Glutamatergic neuron (in vitro differentiated cells): ENCODE data around the gene ZSWIM4. TPM values are rescaled to one million over a fixed set of nuclear protein-coding genes. Genes with fewer than 3 reads are reported as not detected.

Experiments
- DNase-seq: peaks from one replicate; pipeline ENCODE4 v3.0.0; 2022
- H3K27ac Mint-ChIP-seq: one replicate; pipeline ENCODE4 v1.8.0; 2020; ENCODE audit warnings: mild to moderate bottlenecking, mixed read lengths, inconsistent platforms; ENCODE audit not compliant: unreplicated experiment
- H3K27me3 Mint-ChIP-seq: one replicate; pipeline ENCODE4 v1.8.0; 2020; ENCODE audit warnings: mild to moderate bottlenecking, moderate library complexity, mixed read lengths, inconsistent platforms; ENCODE audit not compliant: unreplicated experiment
- H3K36me3 Mint-ChIP-seq: one replicate; pipeline ENCODE4 v1.8.0; 2020; ENCODE audit warnings: mild to moderate bottlenecking, mixed read lengths, inconsistent platforms; ENCODE audit not compliant: unreplicated experiment
- H3K4me1 Mint-ChIP-seq: one replicate; pipeline ENCODE4 v1.8.0; 2020; ENCODE audit warnings: mild to moderate bottlenecking, low read depth, mixed read lengths, inconsistent platforms; ENCODE audit not compliant: unreplicated experiment
- H3K4me3 Mint-ChIP-seq: one replicate; pipeline ENCODE4 v1.8.0; 2020; ENCODE audit warnings: mild to moderate bottlenecking, mixed read lengths, inconsistent platforms; ENCODE audit not compliant: unreplicated experiment
- H3K9me3 Mint-ChIP-seq: one replicate; pipeline ENCODE4 v1.8.0; 2020; ENCODE audit warnings: mild to moderate bottlenecking, moderate library complexity, mixed read lengths, inconsistent platforms; ENCODE audit not compliant: unreplicated experiment
- CTCF ChIP-seq: fragments of 200-600 bp; sonication (generic); IDR thresholded peaks from one replicate; pipeline ENCODE4 v1.5.0; 2021; ENCODE audit not compliant: partially characterized antibody, unreplicated experiment
- total RNA-seq: library from RNA; stranded (reverse); fragmentation: NEBNext Ultra II Directional; extraction: Animal tissue kit (Norgen Biotek cat#: 25700); gene quantifications from one replicate; pipeline ENCODE4 v1.2.1, GENCODE V29; 2021; ENCODE audit not compliant: unreplicated experiment

ZSWIM4 gene
- total RNA-seq, 1 donor from 2014 or later: 46.0 TPM

GRCh38 chr19:13859361-13859880, 64.2 kb downstream of the ZSWIM4 start:
- Mint-ChIP-seq H3K9me3 (peaks cover 3% of the 10 kb centered on the region), H3K36me3 (no peaks in the 10 kb centered on the region), H3K4me3 (no peak overlapping the region), H3K4me1 (peaks cover 2% of the 10 kb centered on the region), H3K27ac (no peak overlapping the region), H3K27me3 (peaks cover 12% of the 10 kb centered on the region)
- DNase-seq: no peak
- no peak for TF ChIP-seq CTCF

GRCh38 chr19:13860679-13861391, 65.6 kb downstream of the ZSWIM4 start:
- no peak for TF ChIP-seq CTCF
- peaks cover 15% of the 10 kb centered on the region for H3K27me3 Mint-ChIP-seq
- H3K4me1 Mint-ChIP-seq: peaks cover 2% of the 10 kb centered on the region
- H3K36me3 Mint-ChIP-seq: no peaks in the 10 kb centered on the region
- H3K4me3 Mint-ChIP-seq: no peak overlapping the region
- peaks cover 3% of the 10 kb centered on the region for H3K9me3 Mint-ChIP-seq
- no peak for DNase-seq
- no peak overlapping the region for H3K27ac Mint-ChIP-seq

GRCh38 chr19:13861392-13861713, 66.1 kb downstream of the ZSWIM4 start:
- peaks cover 19% of the 10 kb centered on the region for H3K27me3 Mint-ChIP-seq
- no peak for DNase-seq
- no peak for TF ChIP-seq CTCF
- H3K4me1 Mint-ChIP-seq: peaks cover 2% of the 10 kb centered on the region
- H3K4me3 Mint-ChIP-seq: peak overlapping the region; percentile 68
- no peaks in the 10 kb centered on the region for H3K36me3 Mint-ChIP-seq
- peaks cover 5% of the 10 kb centered on the region for H3K9me3 Mint-ChIP-seq
- H3K27ac Mint-ChIP-seq: no peak overlapping the region

- H3K36me3 Mint-ChIP-seq: no peaks in the 10 kb centered on the region
- H3K4me1 Mint-ChIP-seq: peaks cover 2% of the 10 kb centered on the region
- H3K9me3 Mint-ChIP-seq: peaks cover 9% of the 10 kb centered on the region
- H3K4me3 Mint-ChIP-seq: peak overlapping the region; percentile 71
- H3K27me3 Mint-ChIP-seq: peaks cover 23% of the 10 kb centered on the region
- peak; percentile 95 for DNase-seq
- peak; percentile 100 for TF ChIP-seq CTCF
- H3K27ac Mint-ChIP-seq: no peak overlapping the region
These were observed 66.7 kb downstream of the ZSWIM4 start for GRCh38 chr19:13861714-13862531.
